SK-N-SH (cell line): ENCODE measurements around the gene FAM83D. TPM values are rescaled to one million over a fixed set of nuclear protein-coding genes. Genes with fewer than 3 reads are reported as not detected.

Experiments
- CTCF ChIA-PET: fragments of 300-600, 350-600 bp; formaldehyde crosslinking; extraction: SDS; loops from one replicate; lab custom pipeline; 2021; lab: Yijun Ruan, JAX
- POLR2A ChIA-PET: fragments of 350-600 bp; sonication (Branson Sonifier 250); formaldehyde crosslinking; extraction: SDS; loops from one replicate; lab custom pipeline; 2020; ENCODE audit warnings: antibody characterized with exemption, inconsistent platforms; lab: Yijun Ruan, JAX
- DNase-seq: peaks from one replicate; pipeline ENCODE4 v3.0.0; 2012
- H2AFZ ChIP-seq: fragments of 200-600 bp; sonication (generic); 2 replicates; pipeline ENCODE4 v1.8.1; 2016; ENCODE audit warnings: antibody characterized with exemption, mild to moderate bottlenecking, low read depth
- H3F3A ChIP-seq: fragments of 200-600 bp; sonication (generic); replicated peaks from 2 replicates; pipeline ENCODE3; 2016; ENCODE audit warnings: antibody characterized with exemption, mild to moderate bottlenecking; ENCODE audit not compliant: insufficient read depth
- H3K27ac ChIP-seq, 2 experiments: fragments of 200-500 bp in 1 of 2; fragments of 200-600 bp in 1 of 2; sonication (Bioruptor generic) in 1 of 2; sonication (generic), shearing (Covaris generic) in 1 of 2; 2 replicates each; pipeline versions ENCODE4 v1.5.1 to v1.6.1; 2014 to 2016; ENCODE audit warnings: low read depth in 2 of 2, inconsistent platforms in 1 of 2, low read length in 1 of 2, mild to moderate bottlenecking in 1 of 2, mixed read lengths in 1 of 2
- H3K27me3 ChIP-seq: fragments of 200-600 bp; sonication (generic), shearing (Covaris generic); 2 replicates; pipeline ENCODE4 v1.6.1; 2016; ENCODE audit warnings: mixed run types; ENCODE audit not compliant: insufficient read depth
- H3K36me3 ChIP-seq, 2 experiments: fragments of 200-500 bp in 1 of 2; fragments of 200-600 bp in 1 of 2; sonication (Bioruptor generic) in 1 of 2; sonication (generic) in 1 of 2; replicated peaks in 1 of 2; 2 replicates each; pipeline versions ENCODE3 to v1.5.1; 2014 to 2016; ENCODE audit warnings: low read length in 1 of 2, mild to moderate bottlenecking in 1 of 2; ENCODE audit not compliant: insufficient read depth in 2 of 2, control insufficient read depth in 1 of 2
- H3K4me1 ChIP-seq, 2 experiments: fragments of 200-500 bp in 1 of 2; fragments of 200-600 bp in 1 of 2; sonication (Bioruptor generic) in 1 of 2; sonication (generic), shearing (Covaris generic) in 1 of 2; 2 replicates each; pipeline versions ENCODE4 v1.5.1 to v1.6.1; 2014 to 2016; ENCODE audit warnings: low read depth in 1 of 2, low read length in 1 of 2, mixed run types in 1 of 2; ENCODE audit not compliant: insufficient read depth in 2 of 2, control insufficient read depth in 1 of 2
- H3K4me2 ChIP-seq: fragments of 200-600 bp; sonication (generic), shearing (Covaris generic); 2 replicates; pipeline ENCODE4 v1.6.1; 2017; ENCODE audit warnings: mixed run types
- H3K4me3 ChIP-seq, 2 experiments: fragments of 200-500 bp in 1 of 2; fragments of 200-600 bp in 1 of 2; sonication (Bioruptor generic) in 1 of 2; sonication (generic), shearing (Covaris generic) in 1 of 2; 2 replicates each; pipeline versions ENCODE4 v1.5.1 to v1.8.1; 2014 to 2016; ENCODE audit warnings: low read depth in 2 of 2, inconsistent platforms in 1 of 2, low read length in 1 of 2, mild to moderate bottlenecking in 1 of 2, mixed read lengths in 1 of 2, moderate library complexity in 1 of 2
- H3K79me2 ChIP-seq: fragments of 200-600 bp; sonication (generic); 2 replicates; pipeline ENCODE4 v1.8.1; 2017; ENCODE audit warnings: mild to moderate bottlenecking; ENCODE audit not compliant: insufficient read depth
- H3K9ac ChIP-seq: fragments of 200-600 bp; sonication (generic); 2 replicates; pipeline ENCODE4 v1.6.1; 2017; ENCODE audit warnings: mixed run types
- H3K9me2 ChIP-seq: fragments of 200-600 bp; sonication (generic); 2 replicates; pipeline ENCODE4 v1.6.1; 2017; ENCODE audit warnings: mixed run types
- H3K9me3 ChIP-seq: fragments of 200-600 bp; sonication (generic); 2 replicates; pipeline ENCODE4 v1.6.1; 2017; ENCODE audit warnings: mixed run types, mild to moderate bottlenecking, moderate library complexity
- H4K20me1 ChIP-seq: fragments of 200-600 bp; sonication (generic); 2 replicates; pipeline ENCODE4 v1.6.1; 2017; ENCODE audit warnings: mild to moderate bottlenecking, mixed run types; ENCODE audit not compliant: insufficient read depth
- GABPA ChIP-seq: IDR thresholded peaks from 2 replicates; pipeline ENCODE4 v1.4.0; 2012; ENCODE audit warnings: low read depth, mild to moderate bottlenecking
- MEF2A ChIP-seq: IDR thresholded peaks from 2 replicates; pipeline ENCODE4 v1.4.0; 2012; ENCODE audit warnings: low read depth, borderline replicate concordance
- RXRA ChIP-seq: IDR thresholded peaks from 2 replicates; pipeline ENCODE4 v1.4.0; 2012; ENCODE audit warnings: low read depth, mild to moderate bottlenecking, borderline replicate concordance
- SIN3A ChIP-seq: IDR thresholded peaks from 2 replicates; pipeline ENCODE4 v1.6.1; 2012; ENCODE audit warnings: low read depth, mild to moderate bottlenecking, low read length, moderate library complexity, borderline replicate concordance
- SMC3 ChIP-seq: IDR thresholded peaks from 2 replicates; pipeline ENCODE4 v1.6.1; 2012; ENCODE audit warnings: low read depth, low read length, improper control_type of control experiment
- TAF1 ChIP-seq: IDR thresholded peaks from 2 replicates; pipeline ENCODE4 v1.6.1; 2012; ENCODE audit warnings: low read depth, mild to moderate bottlenecking, low read length, moderate library complexity, borderline replicate concordance
- TCF12 ChIP-seq: IDR thresholded peaks from 2 replicates; pipeline ENCODE4 v1.4.0; 2012
- WGBS: methylation state at CpG from one replicate; pipeline ENCODE4 v1.1.6; 2017; ENCODE audit warnings: low lambda C conversion rate; 5-methylcytosine and 5-hydroxymethylcytosine counted together
- polyA plus RNA-seq, 3 experiments: library from polyadenylated mRNA; depleted of rRNA; stranded (reverse); fragments of >200 nt; gene quantifications; 2 replicates each; pipeline ENCODE4 v1.2.3, GENCODE V29; 2012
- TF ChIP-seq, protein P1 (sequence below): IDR thresholded peaks from 2 replicates; pipeline ENCODE4 v1.4.0; 2012; ENCODE audit warnings: low read depth, borderline replicate concordance
- TF ChIP-seq, protein P2 (sequence below): fragments of 150-350 bp; IDR thresholded peaks from 2 replicates; pipeline ENCODE4 v1.6.1; 2017; ENCODE audit warnings: antibody characterized with exemption, low read length, low read depth, borderline replicate concordance
- TF ChIP-seq, protein P3 (sequence below): fragments of 200-600 bp; sonication (generic); IDR thresholded peaks from 2 replicates; pipeline ENCODE4 v1.6.1; 2017; ENCODE audit warnings: antibody characterized with exemption, mild to moderate bottlenecking, moderate library complexity

FAM83D gene
- polyA plus RNA-seq, 1 of the 3 experiments (the other 2 are of a cell fraction): 21.5 TPM

DNA sequence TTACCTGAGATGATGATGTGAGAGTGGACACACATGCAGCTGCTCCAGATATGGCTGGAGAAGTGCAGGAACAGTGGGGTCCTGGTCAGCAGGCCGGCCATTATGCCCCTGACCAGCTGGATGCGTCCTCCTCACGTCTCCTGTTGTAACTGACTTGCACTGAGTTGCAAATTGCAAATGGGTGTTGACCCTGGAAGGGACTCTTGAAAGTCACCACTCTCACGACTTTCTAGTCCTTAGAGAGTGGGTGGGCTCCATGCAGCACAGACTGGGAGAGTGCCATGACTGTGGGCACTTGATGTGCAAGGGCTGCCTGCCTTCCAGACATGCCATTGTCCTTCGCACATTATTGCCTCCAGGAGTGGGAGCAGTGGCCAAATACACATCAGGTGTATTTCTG, 10.8 kb downstream of the FAM83D start (continued):
- TF ChIP-seq, protein P1, sequence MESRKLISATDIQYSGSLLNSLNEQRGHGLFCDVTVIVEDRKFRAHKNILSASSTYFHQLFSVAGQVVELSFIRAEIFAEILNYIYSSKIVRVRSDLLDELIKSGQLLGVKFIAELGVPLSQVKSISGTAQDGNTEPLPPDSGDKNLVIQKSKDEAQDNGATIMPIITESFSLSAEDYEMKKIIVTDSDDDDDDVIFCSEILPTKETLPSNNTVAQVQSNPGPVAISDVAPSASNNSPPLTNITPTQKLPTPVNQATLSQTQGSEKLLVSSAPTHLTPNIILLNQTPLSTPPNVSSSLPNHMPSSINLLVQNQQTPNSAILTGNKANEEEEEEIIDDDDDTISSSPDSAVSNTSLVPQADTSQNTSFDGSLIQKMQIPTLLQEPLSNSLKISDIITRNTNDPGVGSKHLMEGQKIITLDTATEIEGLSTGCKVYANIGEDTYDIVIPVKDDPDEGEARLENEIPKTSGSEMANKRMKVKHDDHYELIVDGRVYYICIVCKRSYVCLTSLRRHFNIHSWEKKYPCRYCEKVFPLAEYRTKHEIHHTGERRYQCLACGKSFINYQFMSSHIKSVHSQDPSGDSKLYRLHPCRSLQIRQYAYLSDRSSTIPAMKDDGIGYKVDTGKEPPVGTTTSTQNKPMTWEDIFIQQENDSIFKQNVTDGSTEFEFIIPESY: no peak
- TF ChIP-seq TAF1: no peak
- TF ChIP-seq, protein P2, sequence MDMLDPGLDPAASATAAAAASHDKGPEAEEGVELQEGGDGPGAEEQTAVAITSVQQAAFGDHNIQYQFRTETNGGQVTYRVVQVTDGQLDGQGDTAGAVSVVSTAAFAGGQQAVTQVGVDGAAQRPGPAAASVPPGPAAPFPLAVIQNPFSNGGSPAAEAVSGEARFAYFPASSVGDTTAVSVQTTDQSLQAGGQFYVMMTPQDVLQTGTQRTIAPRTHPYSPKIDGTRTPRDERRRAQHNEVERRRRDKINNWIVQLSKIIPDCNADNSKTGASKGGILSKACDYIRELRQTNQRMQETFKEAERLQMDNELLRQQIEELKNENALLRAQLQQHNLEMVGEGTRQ: no peak

- Histone ChIP-seq H3K27ac (no peak overlapping the region), H2AFZ (no peak overlapping the region), H3K79me2 (peaks cover 99% of the 10 kb centered on the region), H3F3A (no peaks in the 10 kb centered on the region), H3K4me1 (peaks cover 1 to 3% of the 10 kb centered on the region in 2 experiments; a peak in 2 of 4 replicates), H3K36me3 (peaks cover 2 to 18% of the 10 kb centered on the region in 2 experiments), H3K4me2 (no peak overlapping the region), H4K20me1 (peaks cover 40% of the 10 kb centered on the region; the same call in 1 of the 2 replicates), H3K9ac (no peak overlapping the region), H3K27me3 (no peaks in the 10 kb centered on the region), H3K9me2 (no peaks in the 10 kb centered on the region), H3K4me3 (no peak overlapping the region), H3K9me3 (no peaks in the 10 kb centered on the region)
- CTCF ChIA-PET: interaction anchor here (1.0 to 2.0 kb wide), 3 partner anchors 65 to 111 kb away, joined by 3 to 9 read pairs (median 4); no protein-coding TSS in a partner anchor
- DNase-seq: no peak
- WGBS: 94% methylated on average over 7 of the region's 7 CpGs
- TF ChIP-seq MEF2A: no peak
- no peak for TF ChIP-seq RXRA
- TF ChIP-seq GABPA: no peak
- TF ChIP-seq SMC3: no peak
- no peak for TF ChIP-seq TCF12
- no peak for TF ChIP-seq SIN3A
- TF ChIP-seq, protein P3, sequence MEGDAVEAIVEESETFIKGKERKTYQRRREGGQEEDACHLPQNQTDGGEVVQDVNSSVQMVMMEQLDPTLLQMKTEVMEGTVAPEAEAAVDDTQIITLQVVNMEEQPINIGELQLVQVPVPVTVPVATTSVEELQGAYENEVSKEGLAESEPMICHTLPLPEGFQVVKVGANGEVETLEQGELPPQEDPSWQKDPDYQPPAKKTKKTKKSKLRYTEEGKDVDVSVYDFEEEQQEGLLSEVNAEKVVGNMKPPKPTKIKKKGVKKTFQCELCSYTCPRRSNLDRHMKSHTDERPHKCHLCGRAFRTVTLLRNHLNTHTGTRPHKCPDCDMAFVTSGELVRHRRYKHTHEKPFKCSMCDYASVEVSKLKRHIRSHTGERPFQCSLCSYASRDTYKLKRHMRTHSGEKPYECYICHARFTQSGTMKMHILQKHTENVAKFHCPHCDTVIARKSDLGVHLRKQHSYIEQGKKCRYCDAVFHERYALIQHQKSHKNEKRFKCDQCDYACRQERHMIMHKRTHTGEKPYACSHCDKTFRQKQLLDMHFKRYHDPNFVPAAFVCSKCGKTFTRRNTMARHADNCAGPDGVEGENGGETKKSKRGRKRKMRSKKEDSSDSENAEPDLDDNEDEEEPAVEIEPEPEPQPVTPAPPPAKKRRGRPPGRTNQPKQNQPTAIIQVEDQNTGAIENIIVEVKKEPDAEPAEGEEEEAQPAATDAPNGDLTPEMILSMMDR: no peak
- POLR2A ChIA-PET: interaction anchor here (0.6 kb wide), 1 partner anchor 24 kb away, joined by 3 read pairs; the partner anchor contains the start of gene DHX35
Measured at GRCh38 chr20:38937978-38938473, 11.8 kb downstream of the FAM83D start.
